Cardiac septum (tissue), 1 donor: ENCODE measurements around the gene JARID2. TPM values are rescaled to one million over a fixed set of nuclear protein-coding genes. Genes with fewer than 3 reads are reported as not detected.
"Not testable (repeated sequence)": the region's sequence is repeated elsewhere in the genome, so short reads cannot be mapped to it uniquely, and the experiment has no call there.

ENCODE experiments used
- DNase-seq: peaks from one replicate; pipeline ENCODE4 v3.0.0-alpha.2; 2020; ENCODE audit warnings: low spot score
- intact Hi-C: fragments of 100-400 bp; cut with DNase I; formaldehyde crosslinking; loops from one replicate; pipeline ENCODE4 v1.14.0; 2022
- total RNA-seq: library from RNA; stranded (reverse); fragmentation: NEBNext Ultra II Directional; extraction: Animal tissue kit (Norgen Biotek cat#: 25700); gene quantifications from one replicate; pipeline ENCODE4 v1.2.1, GENCODE V29; 2021
- donor health status: DM: no; HTN: no; CAD: no.

JARID2 gene
- total RNA-seq, 1 donor from 2014 or later: 4.5 TPM

DNA sequence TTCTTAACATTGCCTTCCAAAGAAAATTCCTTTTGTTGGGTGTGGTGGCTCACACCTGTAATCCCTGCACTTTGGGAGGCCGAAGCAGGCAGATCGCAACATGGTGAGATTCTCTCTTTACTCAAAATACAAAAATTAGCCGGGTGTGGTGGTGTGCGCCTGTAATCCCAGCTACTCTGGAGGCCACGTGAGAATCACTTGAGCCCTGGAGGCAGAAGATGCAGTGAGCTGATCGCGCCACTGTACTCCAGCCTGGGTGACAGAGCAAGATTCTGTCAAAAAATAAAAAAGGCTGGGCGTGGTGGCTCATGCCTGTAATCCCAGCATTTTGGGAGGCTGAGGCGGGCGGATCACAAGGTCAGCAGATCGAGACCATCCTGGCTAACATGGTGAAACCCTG, 77.7 kb downstream of the JARID2 start:
- DNase-seq: not testable (repeated sequence)

DNA sequence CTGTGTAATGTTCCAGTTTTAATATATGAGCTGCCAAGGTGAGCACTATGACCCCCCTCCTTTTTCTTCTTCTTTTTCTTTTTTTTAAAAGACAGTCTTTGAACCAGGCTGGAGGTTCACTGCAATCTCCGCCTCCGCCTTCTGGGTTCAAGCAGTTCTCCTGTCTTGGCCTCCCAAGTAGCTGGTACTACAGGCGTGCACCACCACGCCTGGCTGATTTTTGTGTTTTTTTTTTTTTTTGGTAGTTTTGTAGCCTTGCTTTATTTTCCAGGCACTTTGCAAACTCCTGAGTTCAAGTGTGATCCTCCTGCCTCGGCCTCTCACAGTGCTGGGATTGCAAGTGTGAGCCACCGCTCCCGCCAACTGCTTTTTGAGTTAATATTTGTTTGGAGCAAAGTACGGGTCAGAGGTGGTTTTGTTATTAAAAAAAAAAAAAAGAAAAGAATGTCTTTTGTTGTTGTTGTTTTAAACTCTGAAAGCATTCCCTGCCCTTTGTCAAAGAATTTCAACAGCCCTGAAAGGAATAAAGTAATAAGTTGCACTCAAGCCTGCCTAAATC, 78.6 kb downstream of the JARID2 start:
- no peak for DNase-seq
- intact Hi-C loops: no loop called here

More for the DNA sequence above, 77.7 kb downstream of the JARID2 start:
- intact Hi-C loops: not testable (repeated sequence)

DNA sequence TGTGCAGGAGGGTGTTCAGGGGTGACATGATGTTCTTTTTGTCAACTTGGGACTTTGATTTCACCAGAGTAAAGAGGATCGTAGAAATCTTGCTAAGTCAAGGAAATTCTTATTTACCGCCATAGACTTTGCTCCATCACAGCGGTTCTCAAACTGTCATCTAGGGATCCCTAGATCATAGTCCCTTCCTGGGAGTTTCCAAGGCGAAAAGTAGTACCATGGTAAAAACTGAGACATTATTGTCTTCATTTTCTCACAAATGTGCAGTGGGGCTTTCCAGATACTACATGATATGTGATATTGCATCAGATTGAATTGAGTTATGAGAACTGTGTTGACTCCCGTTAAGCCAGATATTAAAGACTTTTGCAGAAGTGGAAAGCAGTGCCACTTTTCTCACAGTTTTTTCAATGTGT, 79.7 kb downstream of the JARID2 start:
- no peak for DNase-seq
- intact Hi-C loops: no loop called here

DNA sequence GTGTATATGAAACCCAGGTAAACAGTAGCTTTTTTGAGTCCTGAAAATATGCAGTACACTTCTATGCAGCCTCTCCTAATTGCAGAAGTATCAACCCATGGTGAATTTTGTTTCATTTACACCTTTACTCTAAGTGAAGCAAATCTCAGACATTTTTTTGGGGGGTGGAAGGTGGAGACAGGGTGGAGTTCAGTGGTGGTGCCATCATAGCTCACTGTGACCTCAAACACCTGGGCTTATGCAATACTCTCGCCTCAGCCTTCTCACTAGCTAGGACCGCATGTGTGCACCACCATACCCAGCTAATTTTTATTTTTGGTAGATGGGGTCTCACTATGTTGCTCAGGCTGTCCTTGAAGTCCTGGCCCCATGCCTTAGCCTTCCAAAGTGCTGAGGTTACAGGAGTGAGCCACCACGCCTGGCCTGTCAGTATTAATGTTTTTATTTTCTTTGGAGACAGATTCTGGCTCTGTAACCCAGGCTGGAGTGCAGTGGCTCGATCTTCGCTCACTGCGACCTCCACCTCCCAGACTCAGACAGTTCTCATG, 80.3 kb downstream of the JARID2 start:
- intact Hi-C loops: no loop called here
- DNase-seq: no peak

DNA sequence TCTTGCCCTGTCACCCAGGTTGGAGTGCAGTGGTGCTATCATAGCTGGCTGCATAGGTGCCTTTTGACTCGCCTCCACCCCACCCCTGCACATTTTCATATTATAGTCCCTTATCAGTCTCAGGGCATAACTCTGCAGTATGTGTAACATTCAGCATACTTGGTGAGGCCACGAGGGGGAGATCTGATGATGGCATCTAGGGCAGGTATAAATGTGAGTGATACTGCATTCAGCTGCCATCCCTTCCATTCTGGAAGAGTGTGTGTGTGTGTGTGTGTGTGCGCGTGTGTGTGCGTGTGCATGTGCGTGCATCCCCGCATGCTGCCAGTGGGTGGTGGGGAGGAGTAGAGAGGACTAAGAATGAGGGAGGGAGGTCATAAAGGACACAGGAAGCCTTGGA, 81.4 kb downstream of the JARID2 start:
- DNase-seq: no peak
- intact Hi-C loops: no loop called here

DNA sequence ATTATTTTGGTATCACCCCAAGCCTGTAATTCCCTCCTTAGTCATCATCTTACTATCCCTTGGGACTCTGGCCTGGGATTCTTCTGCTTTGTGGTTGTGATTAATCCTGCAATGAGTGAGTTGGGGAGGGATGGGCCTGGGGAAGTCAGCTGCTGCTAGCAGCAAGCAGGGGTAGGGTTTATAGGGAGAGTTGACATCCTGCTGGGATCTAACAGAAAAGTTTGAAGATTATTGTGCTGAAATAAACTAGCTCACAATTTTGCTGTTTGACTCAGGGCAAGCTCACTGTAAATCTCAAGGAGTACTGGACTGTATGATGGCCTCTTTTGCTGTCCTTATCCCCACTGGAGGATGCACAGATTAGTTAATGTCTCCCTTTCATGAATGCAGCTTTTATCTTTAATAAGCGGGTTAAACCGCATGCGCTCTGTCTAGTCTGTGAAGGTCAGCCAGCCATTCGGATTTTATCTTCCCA, 83.4 kb downstream of the JARID2 start:
- intact Hi-C loops: no loop called here
- no peak for DNase-seq

DNA sequence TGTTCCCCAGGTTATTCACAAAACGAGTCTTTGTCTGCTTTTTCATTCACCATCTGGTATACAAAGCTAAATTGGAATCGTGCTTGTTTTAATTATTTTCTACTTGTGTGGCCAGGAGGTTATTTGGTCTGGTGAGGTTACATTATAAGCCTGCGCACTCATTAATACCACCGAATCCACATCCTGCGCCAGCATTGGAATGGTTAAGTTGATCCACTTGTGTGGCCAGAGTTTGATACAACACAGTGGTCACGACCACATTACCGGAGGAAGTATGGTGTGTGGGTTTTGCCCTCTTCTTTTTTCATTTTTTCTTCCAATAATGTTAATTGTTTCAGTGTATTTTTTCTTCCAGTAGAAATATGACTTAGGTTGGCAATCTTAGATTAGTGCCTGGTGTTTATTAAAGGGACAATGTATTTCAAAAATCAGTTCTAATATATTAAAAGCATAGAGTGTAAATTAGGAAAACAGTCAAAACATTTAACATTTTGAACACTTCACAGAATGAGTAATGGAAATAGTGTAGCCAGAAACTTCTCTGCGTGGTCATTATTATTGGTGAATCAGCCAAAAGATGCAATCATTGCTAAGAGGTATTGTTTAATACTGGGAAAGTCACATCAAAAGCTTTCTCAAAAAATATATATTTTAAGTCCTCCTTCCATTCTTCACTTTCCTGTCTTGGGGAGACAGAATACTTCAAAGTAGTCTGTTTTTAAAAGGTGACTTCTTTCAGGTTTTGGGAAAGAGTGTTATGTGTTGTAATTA, 84.5 kb downstream of the JARID2 start:
- intact Hi-C loops: no loop called here
- no peak for DNase-seq

DNA sequence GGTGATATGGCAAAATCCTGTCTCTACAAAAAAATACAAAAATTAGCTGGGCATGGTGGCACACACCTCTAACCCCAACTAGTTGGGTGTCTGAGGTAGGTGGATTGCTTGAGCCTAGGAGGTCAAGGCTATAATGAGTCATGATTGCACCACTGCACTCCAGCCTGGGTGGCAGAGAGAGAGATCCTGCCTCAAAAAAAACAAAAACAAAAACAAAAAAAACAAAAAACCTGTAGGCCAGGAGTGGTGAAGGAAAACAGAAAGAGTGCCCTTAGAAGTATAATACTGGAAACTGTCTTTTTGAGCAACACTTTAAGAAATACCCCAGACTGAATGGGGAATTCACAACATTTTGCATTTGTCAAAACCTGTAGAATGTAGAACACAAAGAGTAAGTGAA, 85.3 kb downstream of the JARID2 start:
- intact Hi-C loops: no loop called here
- DNase-seq: no peak

DNA sequence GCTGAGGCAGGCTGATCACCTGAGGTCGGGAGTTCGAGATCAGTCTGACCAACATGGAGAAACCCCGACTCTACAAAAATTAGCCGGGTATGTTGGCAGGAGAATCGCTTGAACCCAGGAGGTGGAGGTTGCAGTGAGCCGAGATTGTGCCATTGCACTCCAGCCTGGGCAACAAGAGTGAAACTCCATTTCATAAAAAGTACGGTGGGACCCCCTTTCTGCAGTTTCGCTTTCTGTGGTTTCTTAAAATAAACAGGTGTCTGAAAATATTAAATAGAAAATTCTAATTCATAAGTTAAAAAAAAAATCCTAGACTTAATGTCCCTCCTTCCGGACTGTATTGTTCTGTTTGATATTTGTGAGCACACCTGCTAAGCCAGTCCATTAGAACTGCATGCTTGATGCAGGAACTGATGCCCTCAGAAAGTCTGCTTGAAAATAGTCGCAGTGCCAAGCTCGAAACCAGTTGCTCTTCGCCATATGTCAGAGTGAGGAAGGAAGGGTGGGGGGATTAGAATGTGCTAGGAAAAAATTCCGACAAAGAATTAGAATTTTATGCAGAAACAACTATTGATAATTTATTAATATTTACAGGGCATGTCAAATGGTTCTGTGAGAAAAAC, 85.9 kb downstream of the JARID2 start:
- intact Hi-C loops: no loop called here

DNA sequence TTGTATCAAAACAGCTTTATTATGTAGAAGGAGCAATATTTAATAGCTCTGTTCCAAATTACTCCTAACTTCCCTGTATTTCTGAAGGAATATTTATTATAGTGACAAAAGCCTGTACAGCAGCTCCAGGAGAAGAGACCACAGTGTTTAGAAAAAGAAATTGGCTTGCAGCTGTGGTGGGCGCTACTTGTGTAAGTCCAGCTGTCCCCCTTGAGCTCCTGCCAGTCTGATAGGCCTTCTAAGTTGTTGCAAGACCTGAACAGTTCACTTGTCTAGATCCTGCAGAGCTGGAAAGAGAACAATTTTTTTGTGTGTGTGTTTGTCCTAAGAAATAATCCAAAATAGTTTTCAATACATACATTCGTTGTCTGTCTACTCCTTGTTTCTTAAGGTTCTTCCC, 86.6 kb downstream of the JARID2 start:
- no peak for DNase-seq
- intact Hi-C loops: no loop called here

More for the DNA sequence above, 85.9 kb downstream of the JARID2 start:
- DNase-seq: no peak

DNA sequence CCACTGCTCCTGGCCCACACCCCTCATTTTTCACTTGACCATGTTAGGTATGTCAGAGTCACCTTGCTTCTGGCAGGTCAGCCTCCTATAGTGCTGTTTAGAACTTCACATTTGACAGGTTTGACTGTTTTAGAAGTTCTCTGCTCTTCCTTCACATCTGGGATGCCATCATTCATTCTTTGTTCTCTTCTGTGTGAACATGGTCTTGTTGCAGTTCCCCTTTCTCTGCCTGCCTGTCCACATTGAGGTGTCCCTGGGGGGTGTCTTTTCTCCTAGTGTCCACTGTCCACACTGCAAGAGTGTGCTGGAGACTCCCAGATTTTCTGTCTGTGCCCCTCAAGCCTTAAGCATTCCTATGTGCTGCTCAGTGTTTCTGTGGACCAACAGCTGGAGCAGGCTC, 89.5 kb downstream of the JARID2 start:
- DNase-seq: no peak
- intact Hi-C loops: no loop called here

DNA sequence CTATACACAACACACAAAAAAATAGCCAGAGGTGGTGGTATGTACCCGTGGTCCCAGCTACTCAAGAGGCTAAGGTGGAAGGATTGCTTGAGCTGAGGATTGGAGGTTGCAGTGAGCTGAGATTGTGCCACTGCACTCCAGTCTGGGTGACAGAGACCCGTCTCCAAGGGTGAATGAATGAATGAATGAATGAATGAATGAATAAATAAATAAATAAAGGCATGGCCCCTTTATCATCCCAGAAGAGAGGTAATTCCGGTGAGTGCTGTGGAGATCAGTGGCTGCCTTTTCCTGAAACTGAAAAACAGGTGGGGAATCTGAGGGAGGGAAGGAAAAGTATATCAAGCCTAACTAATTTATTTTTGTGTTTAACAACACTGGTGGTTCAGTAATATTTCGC, 90.0 kb downstream of the JARID2 start:
- no peak for DNase-seq
- intact Hi-C loops: no loop called here

DNA sequence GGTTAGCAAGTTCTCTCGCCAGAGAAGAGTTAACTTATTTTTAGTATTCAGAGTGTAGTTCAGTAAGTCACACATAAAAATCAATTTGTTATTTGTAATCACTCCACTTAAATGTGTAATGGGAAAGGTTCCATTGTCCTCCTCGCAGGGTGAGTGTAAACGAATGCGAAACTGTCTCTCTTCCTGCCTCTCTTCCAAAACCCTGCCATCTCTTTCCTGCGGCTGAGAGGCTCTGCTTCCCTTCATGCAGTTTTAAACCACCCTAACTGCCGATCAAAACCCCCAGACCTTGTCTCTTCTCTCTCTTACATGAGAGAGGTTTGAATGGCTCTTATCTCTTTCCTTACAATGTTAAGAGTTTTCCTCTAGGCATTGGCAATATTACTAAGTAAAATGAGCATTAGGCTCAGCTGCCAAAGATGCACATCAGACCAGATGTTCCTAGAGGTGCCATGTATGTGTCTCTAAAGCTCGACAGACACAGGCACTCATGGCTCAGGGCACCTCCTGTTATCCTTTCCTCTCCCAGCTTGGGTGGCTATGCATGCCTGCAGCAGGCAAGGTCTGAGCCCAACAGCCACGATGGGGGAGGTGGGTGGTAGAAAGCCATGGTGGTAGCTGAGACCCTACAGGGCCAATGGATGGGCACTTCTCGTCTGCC, 91.2 kb downstream of the JARID2 start:
- no peak for DNase-seq
- intact Hi-C loops: no loop called here

DNA sequence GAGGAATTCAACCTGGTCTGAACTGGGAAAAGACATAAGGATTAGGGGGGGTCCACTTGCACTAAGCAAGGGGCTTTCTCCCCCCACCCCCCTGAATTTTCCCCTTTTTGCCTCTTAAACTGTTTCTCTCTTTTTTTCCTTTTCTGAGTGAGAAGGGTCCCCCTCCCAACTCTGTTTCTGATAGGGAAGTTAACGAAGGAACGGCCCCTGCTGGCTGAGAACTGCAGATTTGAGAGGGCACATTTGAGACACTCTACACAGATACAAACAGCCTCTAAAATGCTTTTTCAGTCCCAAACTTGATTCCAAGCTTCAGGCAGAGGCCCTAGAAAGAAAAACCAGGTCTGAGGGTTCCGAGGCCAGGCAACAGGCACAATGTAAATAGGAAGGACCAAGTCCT, 91.7 kb downstream of the JARID2 start:
- no peak for DNase-seq
- intact Hi-C loops: no loop called here

DNA sequence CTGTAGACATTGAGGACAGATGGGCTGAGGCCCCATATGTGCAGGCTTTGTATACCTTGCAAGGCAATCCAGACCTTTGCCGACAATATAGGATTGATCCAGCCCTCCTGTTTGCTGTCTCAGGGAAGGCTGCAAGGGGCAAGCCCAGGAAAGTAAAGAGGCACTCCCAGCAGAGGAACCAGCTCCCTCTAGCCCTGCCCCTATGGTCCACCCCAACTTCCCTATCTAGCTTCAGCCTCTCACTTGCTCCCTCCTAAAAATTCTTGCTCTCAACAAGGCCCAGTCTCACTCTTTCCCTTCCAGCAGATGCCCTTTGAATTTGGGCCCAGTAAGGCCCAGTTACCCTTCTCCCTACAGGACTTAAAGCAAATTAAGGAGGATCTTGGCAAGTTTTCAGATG, 92.6 kb downstream of the JARID2 start:
- no peak for DNase-seq
- intact Hi-C loops: no loop called here

DNA sequence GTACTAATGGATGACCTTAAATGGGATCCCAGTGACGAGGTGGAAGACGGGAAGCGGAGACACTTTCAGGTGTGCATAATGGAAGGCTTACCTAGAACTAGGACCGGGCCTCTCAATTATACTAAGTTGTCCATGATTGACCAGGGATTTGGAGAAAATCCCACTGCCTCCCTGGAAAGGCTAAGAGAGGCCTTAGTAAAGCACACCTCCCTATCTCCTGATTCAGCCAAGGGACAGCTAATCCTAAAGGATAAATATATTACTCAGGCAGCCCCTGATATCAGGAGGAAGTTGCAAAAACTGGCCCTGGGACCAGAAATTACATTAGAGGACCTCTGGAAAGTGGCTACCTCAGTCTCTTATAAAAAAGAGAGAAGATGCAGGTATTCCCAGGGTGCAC, 93.2 kb downstream of the JARID2 start:
- intact Hi-C loops: no loop called here

DNA sequence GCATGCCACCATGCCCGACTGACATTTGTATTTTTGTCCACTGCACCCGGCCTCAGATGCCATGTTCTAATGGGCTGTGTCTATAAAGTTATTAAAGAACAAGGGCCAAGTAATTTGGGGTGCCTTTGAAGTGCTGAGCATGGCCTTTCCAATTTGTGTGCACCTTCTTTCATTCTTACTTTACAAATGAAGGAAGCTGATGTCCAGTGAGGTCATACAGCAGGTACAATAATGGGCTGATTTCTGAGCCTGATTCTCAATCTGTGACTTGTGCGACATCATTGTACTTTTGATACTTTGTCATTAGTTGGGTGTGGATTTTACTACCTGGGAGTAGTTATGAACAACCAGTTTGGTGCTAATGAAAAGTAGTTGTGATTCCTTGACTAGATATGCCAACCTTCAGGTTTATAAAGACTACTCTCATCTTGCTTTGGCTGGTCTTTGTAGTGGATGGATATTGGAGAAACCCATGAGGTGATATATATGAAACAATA, 94.3 kb downstream of the JARID2 start:
- intact Hi-C loops: no loop called here
- DNase-seq: no peak

More for the DNA sequence above, 93.2 kb downstream of the JARID2 start:
- no peak for DNase-seq

DNA sequence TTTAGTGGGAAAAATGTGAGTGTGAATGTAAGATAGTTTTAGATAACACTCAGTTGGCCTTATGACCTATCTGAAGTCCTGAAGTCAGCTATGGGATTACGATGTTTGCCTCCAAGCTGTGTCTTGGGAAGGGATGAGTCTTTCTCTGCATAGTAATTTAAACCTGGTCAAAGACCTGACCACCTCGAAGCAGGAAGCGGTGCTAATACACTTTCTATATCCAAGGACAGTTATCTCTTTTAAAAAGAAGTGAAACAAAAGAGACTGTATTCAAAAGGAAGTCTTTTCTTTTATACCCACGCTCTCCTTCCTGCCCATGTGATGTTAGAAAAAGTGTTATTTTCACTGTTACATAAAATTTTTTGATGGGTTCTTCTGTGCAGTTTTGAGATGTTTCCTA, 94.9 kb downstream of the JARID2 start:
- intact Hi-C loops: no loop called here
- no peak for DNase-seq

DNA sequence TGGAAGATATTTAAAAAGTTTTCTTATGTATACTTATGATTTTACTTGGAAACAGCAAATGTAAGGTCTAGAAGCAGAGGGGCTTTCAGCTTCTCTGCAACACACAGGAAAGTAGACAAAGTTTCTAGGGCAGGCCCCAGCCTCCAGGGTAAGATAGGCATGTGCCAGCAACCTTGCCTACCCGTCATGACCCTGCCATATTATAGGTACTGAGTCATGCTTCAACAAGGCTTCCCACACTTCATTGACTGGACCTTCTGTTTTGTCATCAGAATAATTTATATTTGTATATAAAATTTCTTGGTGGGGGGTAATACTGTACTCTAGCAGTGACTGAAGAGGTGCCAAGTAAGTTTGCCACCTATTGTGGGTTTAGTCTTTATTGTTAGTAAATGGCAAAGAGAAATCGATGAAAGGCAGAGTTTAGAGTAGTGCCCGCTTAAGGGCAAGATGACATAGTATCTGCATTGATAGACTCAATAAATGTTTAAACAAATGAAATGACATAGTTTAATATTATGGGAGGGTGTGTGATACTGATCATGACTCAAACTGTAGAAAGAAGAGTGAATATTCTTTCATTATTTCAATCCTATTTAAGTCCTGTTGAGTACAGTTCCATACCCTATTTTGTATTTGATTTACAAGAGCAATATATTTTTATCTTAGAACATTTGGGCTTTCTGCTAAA, 95.6 kb downstream of the JARID2 start:
- no peak for DNase-seq
- intact Hi-C loops: no loop called here
